Choroid plexus epithelial cell (primary cell): ENCODE measurements around the gene CFHR5.
A peak's percentile ranks its signal among the peaks of the same experiment; 100 is the strongest.
"Not testable (repeated sequence)": the region's sequence is repeated elsewhere in the genome, so short reads cannot be mapped to it uniquely, and the experiment has no call there.

Experiments used
- DNase-seq: peaks from one replicate; pipeline ENCODE4 v3.0.0-alpha.2; 2010; ENCODE audit warnings: low read depth
- H3K4me3 ChIP-seq: 2 replicates; pipeline ENCODE4 v1.5.1; 2011; ENCODE audit warnings: low read depth, mild to moderate bottlenecking, control low read depth, low read length, moderate library complexity
- CTCF ChIP-seq: conservative IDR thresholded peaks from 2 replicates; pipeline ENCODE4 v1.5.1; 2011; ENCODE audit warnings: low read depth, mild to moderate bottlenecking, control low read depth, inconsistent platforms, low read length, moderate library complexity

CFHR5 gene

GRCh38 chr1:196960854-196961253 is 16.5 kb upstream of the CFHR5 start:
- no peak for DNase-seq
- no peak overlapping the region for H3K4me3 ChIP-seq
- TF ChIP-seq CTCF: no peak

DNA sequence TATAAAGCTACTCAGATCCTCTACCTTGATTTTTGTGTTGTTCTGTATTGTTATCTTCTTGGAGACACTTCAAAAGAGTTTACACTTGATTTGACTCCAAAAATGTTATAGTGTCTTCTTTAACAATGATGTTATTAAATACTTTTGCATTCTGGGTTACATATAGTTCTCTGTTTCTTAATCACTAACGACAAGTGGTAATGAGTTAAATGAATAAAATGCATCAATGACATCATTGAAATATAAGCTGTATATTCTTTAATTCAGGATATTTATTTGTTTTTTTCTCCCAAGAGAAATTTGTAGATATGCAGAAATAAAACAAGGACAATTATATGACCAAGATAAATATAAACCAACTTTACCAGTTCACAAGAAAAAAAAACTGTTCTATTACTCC is 7.2 kb upstream of the CFHR5 start:
- TF ChIP-seq CTCF: no peak

GRCh38 chr1:196976278-196976677 is 1.1 kb upstream of the CFHR5 start:
- H3K4me3 ChIP-seq: no peak overlapping the region
- no peak for DNase-seq
- TF ChIP-seq CTCF: no peak

More for the DNA sequence above, 7.2 kb upstream of the CFHR5 start:
- no peak for DNase-seq
- no peak overlapping the region for H3K4me3 ChIP-seq

DNA sequence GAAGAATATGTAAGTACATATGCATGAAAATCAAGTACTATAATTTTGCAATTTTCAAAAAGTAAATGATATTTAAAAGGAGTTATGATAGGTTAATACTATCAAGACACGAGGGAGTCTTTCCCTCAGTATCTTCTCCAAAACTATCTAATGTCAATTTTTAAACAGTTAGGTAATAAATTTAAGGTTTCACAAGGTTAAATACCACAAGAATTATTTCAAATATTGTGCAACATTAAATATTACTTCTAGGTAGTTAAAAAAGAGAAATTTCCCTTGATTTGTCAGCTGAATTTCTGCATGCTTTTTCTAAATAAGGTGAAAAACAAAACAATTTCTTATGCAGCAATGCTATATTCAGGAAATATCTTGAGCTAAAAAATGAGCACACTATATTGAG is 3.5 kb downstream of the CFHR5 start:
- DNase-seq: no peak
- no peak for TF ChIP-seq CTCF
- H3K4me3 ChIP-seq: no peak overlapping the region

DNA sequence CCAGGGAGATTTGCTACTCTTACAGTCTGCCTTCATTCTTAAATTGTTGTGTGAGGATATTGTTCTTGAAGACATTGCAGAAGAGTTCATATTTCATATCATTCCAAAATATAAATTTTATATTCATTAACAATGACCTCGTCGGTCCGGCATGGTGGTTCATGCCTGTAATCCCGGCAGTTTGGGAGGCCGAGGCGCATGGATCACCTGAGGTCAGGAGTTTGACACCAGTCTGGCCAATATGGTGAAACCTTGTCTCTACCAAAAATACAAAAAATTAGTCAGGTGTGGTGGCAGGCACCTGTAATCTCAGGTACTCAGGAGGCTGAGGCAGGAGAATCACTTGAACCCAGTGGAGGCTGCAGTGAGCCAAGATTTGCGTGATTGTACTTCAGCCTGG is 4.9 kb downstream of the CFHR5 start:
- not testable (repeated sequence) for H3K4me3 ChIP-seq, DNase-seq

DNA sequence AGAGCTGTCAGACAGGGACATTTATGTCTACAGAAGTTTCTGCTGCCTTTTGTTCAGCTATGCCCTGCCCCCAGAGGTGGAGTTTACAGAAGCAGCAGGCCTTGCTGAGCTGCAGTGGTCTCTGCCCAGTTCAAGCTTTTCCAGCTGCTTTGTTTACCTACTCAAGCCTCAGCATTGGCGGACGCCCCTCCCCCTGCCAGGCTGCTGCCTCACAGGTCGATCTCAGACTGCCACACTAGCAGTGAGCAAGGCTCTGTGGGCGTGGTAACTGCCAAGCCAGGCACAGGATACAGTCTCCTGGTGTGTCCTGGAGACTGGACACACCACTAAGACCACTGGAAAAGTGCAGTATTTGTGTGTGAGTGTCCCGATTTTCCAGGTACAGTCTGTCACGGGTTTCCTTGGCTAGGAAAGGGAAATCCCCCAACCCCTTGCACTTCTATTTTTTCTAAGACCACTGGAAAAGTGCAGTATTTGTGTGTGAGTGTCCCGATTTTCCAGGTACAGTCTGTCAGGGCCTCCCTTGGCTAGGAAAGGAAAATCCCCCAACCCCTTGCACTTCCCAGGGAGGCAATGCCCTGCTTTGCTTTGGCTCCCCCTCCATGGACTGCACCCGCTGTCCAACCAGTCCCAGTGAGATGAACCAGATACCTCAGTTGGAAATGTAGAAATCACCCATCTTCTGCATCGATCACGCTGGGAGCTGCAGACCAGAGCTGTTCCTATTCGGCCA is 14.7 kb downstream of the CFHR5 start:
- DNase-seq: peak; percentile 16
- not testable (repeated sequence) for H3K4me3 ChIP-seq

DNA sequence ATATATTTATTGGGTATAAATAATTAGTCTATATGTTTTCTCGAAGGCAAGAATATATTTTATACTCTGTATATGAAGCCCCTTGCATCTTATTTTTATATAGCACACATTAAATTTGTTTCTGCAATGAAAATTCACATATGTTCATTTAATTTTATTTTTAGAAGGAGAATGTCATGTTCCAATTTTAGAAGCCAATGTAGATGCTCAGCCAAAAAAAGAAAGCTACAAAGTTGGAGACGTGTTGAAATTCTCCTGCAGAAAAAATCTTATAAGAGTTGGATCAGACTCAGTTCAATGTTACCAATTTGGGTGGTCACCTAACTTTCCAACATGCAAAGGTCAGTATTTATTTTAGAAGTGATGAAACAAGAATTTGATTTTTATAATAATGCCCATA is 16.6 kb downstream of the CFHR5 start:
- no peak for TF ChIP-seq CTCF
- H3K4me3 ChIP-seq: no peak overlapping the region
- no peak for DNase-seq

DNA sequence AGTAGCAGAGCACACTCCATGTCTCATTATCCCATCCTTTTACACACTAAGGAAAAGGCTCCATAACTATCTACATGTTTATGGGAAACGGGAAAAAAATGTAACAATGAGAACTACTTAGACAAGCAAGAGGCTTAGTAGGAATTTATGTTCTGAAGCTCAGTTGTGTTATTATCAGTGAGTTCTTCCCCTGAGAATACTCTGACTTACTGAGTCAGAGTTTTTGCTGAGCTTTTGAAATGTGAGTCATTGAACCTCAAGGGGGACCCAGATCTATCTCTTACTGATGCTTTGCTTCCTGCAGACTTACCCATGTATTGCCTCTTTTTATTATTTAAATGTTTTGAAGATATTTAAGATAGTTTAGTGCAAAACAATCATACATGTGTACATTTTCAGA is 20.1 kb downstream of the CFHR5 start:
- peak; percentile 87 for DNase-seq
- H3K4me3 ChIP-seq: no peak overlapping the region
- peak; percentile 32 for TF ChIP-seq CTCF
